Stimulated activated CD8-positive, alpha-beta memory T cell treated with anti-CD3 and anti-CD28 coated beads, Interleukin-7, amount 100 ng/mL, for 4 hours (primary cell): ENCODE measurements around the gene ZNF414.
"Not testable (repeated sequence)": the region's sequence is repeated elsewhere in the genome, so short reads cannot be mapped to it uniquely, and the experiment has no call there.

Experiments used
- DNase-seq, 2 donors: peaks; one replicate each; pipeline ENCODE4 v3.0.0-alpha.2; 2020; ENCODE audit warnings: low read depth in 2 of 2

ZNF414 gene

GRCh38 chr19:8513687-8514504 lies at the start of gene ZNF414:
Gene ZNF414 (minus strand): TSS chr19:8514167. CDS start chr19:8514046, 121 bp downstream.
- DNase-seq: peak; percentile 91 to 94

GRCh38 chr19:8561075-8561764 lies 47.3 kb upstream of the ZNF414 start:
- DNase-seq: no peak

DNA sequence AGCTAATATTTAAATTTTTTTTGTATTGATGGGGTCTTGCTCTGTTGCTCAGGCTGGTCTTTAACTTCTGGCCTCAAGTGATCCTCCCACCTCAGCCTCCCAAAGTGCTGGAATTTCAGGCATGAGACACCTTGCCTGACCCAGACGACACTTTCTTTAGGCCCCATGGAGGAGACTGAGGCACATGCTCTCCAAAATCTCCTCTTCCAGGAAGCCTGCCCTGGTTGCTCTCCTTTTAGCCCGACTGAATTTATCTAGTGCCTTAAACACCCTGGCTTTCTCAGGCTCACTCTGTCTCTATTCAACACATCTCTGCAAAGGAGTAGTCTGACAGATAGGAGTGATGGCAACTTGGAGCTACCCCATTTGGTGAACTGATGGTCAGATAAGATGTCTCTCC lies 44.4 kb upstream of the ZNF414 start:
- DNase-seq: no peak

DNA sequence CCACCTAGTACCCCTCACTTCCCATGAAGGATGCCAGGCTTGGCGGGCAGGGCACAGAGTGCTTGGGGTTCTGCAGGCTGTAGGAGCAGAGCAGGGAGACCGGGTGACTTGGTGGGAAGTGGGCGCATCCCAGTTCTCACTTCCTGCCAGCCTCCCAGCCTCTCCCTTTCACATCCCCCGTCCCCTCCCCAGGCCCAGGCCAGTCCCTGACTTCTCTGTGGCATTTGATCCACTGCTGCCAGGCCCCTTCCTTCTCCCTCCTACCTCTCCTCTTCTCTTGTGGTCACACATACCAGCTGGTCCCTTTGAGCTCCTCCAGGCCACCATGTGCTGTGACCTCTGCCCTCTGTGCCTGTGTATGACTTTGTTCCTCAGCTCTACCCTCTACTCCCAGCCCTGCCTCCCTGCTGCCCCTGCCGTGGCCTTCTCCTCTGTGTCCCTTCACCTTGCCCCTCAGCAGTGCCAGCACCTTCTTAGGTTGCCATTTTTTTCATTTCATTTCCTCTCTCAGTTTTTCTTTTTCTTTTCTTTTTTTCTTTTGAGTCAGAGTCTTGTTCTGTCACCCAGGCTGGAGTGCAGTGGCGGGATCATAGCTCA lies 43.8 kb upstream of the ZNF414 start:
- DNase-seq: no peak

DNA sequence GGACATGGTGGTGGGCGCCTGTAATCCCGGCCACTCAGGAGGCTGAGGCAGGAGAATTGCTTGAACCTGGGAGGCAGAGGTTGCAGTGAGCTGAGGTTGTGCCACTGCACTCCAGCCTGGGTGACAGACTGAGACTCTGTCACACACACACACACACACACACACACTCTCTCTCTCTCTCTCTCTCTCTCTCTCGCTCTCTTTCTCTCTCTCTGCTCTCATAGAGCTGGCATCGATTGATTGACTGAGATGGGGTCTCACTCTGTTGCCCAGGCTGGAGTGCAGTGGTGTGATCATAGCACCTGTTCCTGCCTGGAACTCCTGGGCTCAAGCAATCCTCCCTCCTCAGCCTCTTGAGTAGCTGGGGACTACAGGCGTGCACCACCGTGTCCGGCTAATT lies 39.8 kb upstream of the ZNF414 start:
- DNase-seq: not testable (repeated sequence)

GRCh38 chr19:8552810-8553209 lies 38.8 kb upstream of the ZNF414 start:
- no peak for DNase-seq

DNA sequence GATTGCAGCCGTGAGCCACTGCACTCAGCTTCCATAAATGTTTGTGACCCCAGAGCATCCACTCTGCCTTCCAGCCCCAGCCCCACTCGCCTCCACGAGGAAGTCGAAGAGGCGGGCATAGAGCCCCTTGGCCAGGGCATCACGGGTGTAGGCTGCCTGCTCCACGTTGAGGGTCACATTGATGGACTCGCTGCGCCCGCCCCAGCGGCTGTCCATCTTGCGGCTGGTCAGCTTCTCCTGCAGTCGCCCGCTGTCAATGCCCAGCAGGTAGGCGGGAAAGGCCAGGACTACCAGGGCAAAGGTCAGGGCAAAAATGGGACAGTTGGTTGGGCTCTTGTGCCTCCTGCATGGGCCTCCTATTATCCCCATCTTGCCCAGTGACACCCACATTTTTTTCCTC lies 36.1 kb upstream of the ZNF414 start:
- DNase-seq: no peak

- no peak for DNase-seq
Measured at GRCh38 chr19:8545743-8546142, 31.8 kb upstream of the ZNF414 start.

DNA sequence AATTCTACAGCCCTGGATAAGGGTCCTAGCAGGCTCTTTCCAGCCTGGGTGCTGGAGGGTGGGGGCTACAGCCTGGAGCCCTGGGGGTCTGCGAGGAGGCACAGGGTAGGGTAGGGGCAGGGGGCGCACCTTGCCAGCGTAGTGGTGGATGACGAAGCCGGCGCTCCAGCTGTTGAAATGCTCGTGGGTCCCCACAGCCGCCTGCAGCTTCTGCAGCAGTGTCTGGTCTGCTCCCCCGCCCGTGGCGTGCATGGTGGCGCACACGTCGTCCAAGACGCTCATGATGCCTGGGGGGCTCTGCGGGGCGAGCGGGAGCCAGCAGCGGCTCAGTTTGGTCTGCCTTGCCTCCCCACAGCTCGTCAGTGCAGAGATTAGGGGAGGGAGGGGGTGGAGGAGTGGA lies 30.2 kb upstream of the ZNF414 start:
- no peak for DNase-seq

DNA sequence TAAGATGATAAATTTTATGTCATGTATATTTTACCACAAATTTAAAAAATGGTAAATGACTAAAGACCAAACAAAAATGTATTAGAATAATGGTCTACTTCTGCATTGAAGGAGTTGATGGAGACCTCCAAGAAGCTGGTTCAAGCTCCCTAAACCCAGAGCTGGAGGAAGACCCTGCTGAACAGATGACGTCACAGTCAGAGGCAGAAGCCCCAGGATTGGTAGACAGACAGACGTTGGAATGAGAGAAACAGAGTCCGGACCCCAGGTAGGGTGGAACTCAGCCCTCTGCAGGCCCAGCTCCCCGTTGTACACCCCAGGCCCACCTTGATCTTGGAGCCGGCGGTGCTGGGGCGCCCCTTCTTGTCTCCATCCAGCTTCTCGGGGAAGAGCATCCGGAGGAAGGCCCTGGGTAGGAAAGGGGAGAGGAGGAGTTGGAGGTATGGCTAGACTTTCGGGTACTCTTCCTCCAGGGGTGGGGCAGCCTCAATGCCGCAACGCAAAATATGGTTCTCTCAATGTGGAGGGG lies 25.7 kb upstream of the ZNF414 start:
- DNase-seq: no peak

- DNase-seq: no peak
Measured at GRCh38 chr19:8537099-8537498, 23.1 kb upstream of the ZNF414 start.

- DNase-seq: no peak
Measured at GRCh38 chr19:8536282-8536681, 22.3 kb upstream of the ZNF414 start.

- DNase-seq: no peak
Measured at GRCh38 chr19:8532225-8532624, 18.3 kb upstream of the ZNF414 start.

- no peak for DNase-seq
Measured at GRCh38 chr19:8531470-8531869, 17.5 kb upstream of the ZNF414 start.

DNA sequence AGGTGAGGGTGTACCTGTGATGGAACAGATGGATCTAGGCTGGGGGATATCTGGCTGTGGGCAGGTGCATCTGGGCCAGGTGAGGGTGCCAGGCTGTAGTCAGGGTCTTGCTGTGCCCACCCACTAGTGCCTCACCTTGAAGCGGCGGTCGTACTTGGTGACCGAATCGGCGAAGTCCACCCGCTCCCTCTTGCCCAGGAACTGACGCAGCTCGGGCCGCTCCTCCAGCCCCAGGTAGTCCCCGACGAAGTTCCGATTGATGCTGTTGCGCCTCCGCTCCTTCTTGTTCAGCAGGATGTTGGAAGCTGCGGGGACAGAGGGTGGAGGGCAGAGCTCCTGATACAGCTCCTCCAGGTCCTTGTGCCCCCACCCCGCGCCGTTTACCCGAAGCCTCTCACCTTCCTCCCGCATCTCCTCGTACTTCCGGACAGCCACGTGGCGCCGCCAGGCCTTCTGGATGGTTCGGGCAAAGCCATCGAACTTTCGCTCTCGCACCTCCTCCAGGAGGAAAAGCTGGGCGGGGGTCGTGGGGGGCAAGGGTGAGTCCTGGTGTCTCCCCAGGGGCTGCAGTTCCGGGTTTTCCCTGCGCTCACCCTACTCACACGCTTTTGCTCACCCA lies 16.2 kb upstream of the ZNF414 start:
- no peak for DNase-seq

DNA sequence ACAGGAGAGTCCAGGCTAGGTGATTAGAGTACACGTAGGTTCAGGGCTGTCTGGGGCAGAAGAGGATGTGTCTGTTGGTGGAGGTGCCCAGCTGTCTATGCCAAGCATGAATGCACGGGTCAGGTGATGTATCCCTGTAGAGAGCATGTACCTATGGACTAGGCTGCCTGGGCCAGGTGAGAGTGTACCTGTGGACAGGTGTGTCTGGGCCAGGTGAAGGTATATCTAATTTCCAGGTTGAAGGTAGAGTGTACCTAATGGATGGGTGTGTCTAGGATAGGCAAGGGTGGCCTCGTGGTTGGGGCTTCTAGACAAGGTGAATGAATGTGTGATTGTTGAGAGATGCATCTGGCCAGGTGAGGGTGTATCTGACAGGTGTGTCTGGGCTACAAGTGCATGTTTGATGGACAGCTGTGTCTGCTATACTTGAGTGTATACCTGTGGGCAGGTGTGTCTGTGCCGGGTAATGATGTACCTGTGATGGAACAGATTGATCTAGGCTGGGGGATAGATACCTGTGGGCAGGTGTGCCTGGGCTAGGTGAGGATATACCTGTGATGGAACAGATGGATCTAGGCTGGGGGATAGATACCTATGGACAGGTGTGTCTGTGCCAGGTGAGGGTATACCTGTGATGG lies 15.5 kb upstream of the ZNF414 start:
- no peak for DNase-seq

- no peak for DNase-seq
Measured at GRCh38 chr19:8528500-8528899, 14.5 kb upstream of the ZNF414 start.

DNA sequence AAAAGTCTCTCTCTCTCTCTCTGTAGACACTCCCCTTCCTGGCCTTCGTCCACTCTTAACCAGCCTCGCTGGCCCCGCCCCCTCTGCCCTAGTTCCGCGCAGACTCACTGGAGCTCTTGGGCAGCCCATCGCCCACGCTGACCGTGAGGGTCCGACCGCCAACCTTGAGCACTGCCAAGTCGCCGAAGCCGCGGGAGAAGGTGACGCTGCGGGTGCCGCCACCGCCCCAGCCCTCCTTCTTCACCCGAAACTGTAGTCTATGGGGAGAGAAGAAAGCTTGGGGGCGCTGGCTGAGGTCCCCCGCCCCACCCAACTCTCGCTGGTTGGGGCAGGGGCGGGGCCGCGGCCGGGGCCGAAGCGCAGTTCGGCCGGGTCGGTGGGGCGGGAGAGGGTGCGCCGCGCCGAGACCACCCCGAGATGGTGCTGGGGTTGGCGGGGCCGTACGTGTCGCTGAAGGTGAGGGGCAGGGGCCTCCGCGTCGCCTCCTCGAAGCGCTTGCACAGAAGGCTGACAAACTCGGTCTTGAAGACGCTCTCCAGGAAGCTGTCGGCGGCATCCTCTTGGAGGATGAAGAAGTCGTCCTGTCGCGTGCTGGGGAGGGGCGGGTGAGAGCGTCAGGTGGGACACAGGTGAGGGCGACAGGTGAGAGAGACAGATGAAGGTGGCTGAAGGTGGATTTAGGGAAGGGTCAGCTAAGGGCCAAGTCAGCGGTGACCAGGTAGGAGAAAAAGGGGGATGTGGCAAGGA lies 12.6 kb upstream of the ZNF414 start:
- DNase-seq: no peak

- no peak for DNase-seq
Measured at GRCh38 chr19:8525401-8525684, 11.4 kb upstream of the ZNF414 start.

DNA sequence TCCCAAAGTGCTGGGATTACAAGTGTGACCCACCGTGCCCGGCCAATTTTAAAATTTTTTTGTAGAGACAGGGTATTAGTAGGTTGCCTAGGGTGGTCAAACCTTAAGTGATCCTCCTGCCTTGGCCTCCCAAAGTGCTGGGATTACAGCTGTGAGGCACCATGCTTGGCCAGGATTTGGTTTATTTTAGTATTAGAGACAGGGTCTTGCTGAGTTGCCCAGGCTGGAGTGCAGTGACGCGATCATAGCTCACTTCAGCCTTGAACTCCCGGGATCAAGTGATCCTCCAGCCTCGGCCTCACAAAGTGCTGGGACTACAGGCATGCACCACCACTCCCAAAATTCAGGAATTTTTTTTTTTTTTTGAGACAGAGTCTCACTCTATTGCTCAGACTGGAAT lies 5.4 kb upstream of the ZNF414 start:
- DNase-seq: no peak

- no peak for DNase-seq
Measured at GRCh38 chr19:8518536-8518935, 4.6 kb upstream of the ZNF414 start.
